ENCODE measurements around the gene LRRC74B.

DNA sequence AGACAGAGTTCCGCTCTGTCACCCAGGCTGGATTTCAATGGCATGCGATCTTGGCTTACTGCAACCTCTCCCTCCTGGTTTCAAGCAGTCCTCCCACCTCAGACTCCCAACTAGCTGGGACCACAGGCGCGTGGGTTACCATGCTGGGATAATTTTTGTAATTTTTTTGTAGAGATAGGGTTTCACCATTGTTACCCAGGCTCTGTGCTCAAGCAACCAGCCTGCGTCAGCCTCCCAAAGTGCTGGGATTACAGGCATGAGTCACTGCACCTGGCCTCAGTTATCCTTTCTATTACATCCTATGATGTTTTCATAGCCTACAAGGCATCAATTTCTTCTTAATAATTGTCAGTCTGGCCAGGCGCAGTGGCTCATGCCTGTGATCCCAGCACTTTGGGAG lies 36.5 kb downstream of the LRRC74B start:
- TF ChIP-seq CTCF (IDR thresholded peaks at IDR 0.05) (no peak), ZFX (IDR thresholded peaks at IDR 0.05; ENCODE audit: borderline replicate concordance) (no peak)

Measured in 22Rv1 (cell line).